Measurements from ENCODE around the gene NSUN6. TPM values are rescaled to one million over a fixed set of nuclear protein-coding genes. Genes with fewer than 3 reads are reported as not detected.

Gene NSUN6
- total and polyA plus RNA-seq, 2 experiments from 2014 or later: 18.1 to 37.4 TPM

- no peaks in the 10 kb centered on the region for H3K27me3 ChIP-seq (ENCODE audit: insufficient read depth)
- no peaks in the 10 kb centered on the region for H3K4me1 ChIP-seq (ENCODE audit: insufficient read depth)
- no peak overlapping the region for H3K4me3 ChIP-seq
- Mint-ChIP-seq H3K36me3 (ENCODE audit: low read depth) (peaks cover 19% of the 10 kb centered on the region), H3K27me3 (ENCODE audit: insufficient read depth, low read depth, poor library complexity) (no peaks in the 10 kb centered on the region), H3K9me3 (peaks cover 7% of the 10 kb centered on the region), H3K4me1 (peaks cover 5% of the 10 kb centered on the region; the same call in 2 of the 3 replicates), H3K4me3 (no peak overlapping the region), H3K27ac (no peak overlapping the region)
- H4K20me1 ChIP-seq (replicated peaks; ENCODE audit: insufficient read depth): no peaks in the 10 kb centered on the region; the same call in 1 of the 2 replicates
- TF ChIP-seq CTCF (conservative IDR thresholded peaks at IDR 0.05; ENCODE audit: low read depth in 2 of 2) (no peak), REST (IDR thresholded peaks at IDR 0.05; ENCODE audit: unreplicated experiment) (no peak), NANOG (IDR thresholded peaks at IDR 0.05; ENCODE audit: borderline replicate concordance) (no peak), STAT1 (IDR thresholded peaks at IDR 0.05; ENCODE audit: unreplicated experiment) (no peak)
- H3K36me3 ChIP-seq (ENCODE audit: insufficient read depth): no peaks in the 10 kb centered on the region
- no peaks in the 10 kb centered on the region for H3K9me2 ChIP-seq (ENCODE audit: insufficient read depth)
- ATAC-seq (no peak), DNase-seq (ENCODE audit: low spot score) (no peak)
- no peak overlapping the region for H3K4me2 ChIP-seq
- no peak overlapping the region for H3K27ac ChIP-seq (ENCODE audit: low read depth)
- no peaks in the 10 kb centered on the region for H3K79me2 ChIP-seq (replicated peaks; ENCODE audit: insufficient read depth)
- H2AFZ ChIP-seq: no peak overlapping the region
- no peaks in the 10 kb centered on the region for H3F3A ChIP-seq (replicated peaks; ENCODE audit: low read depth)
These were observed 123.1 kb downstream of the NSUN6 start for GRCh38 chr10:18528292-18528691.

- Histone ChIP-seq H3K4me3 (no peak overlapping the region), H3K36me3 (ENCODE audit: insufficient read depth) (no peaks in the 10 kb centered on the region), H2AFZ (no peak overlapping the region), H3K4me2 (no peak overlapping the region), H3K4me1 (ENCODE audit: insufficient read depth) (no peaks in the 10 kb centered on the region), H3K79me2 (replicated peaks; ENCODE audit: insufficient read depth) (no peaks in the 10 kb centered on the region), H3K27me3 (ENCODE audit: insufficient read depth) (no peaks in the 10 kb centered on the region), H3K27ac (ENCODE audit: low read depth) (no peak overlapping the region), H3F3A (replicated peaks; ENCODE audit: low read depth) (no peaks in the 10 kb centered on the region), H3K9me2 (ENCODE audit: insufficient read depth) (no peaks in the 10 kb centered on the region), H4K20me1 (replicated peaks; ENCODE audit: insufficient read depth) (no peaks in the 10 kb centered on the region; the same call in 1 of the 2 replicates)
- peaks cover 7% of the 10 kb centered on the region for H3K9me3 Mint-ChIP-seq
- no peaks in the 10 kb centered on the region for H3K27me3 Mint-ChIP-seq (ENCODE audit: insufficient read depth, low read depth, poor library complexity)
- DNase-seq (ENCODE audit: low spot score) (no peak), ATAC-seq (no peak)
- peaks cover 19% of the 10 kb centered on the region for H3K36me3 Mint-ChIP-seq (ENCODE audit: low read depth)
- peaks cover 5% of the 10 kb centered on the region; the same call in 2 of the 3 replicates for H3K4me1 Mint-ChIP-seq
- no peak overlapping the region for H3K4me3 Mint-ChIP-seq
- no peak overlapping the region for H3K27ac Mint-ChIP-seq
- TF ChIP-seq ZNF331 (CRISPR knock-in tag; IDR thresholded peaks at IDR 0.05; ENCODE audit: low read depth) (no peak), ZNF462 (CRISPR knock-in tag; IDR thresholded peaks at IDR 0.05) (no peak), CTCF (conservative IDR thresholded peaks at IDR 0.05; ENCODE audit: low read depth in 2 of 2) (no peak), EZH2 (IDR thresholded peaks at IDR 0.05; ENCODE audit: low read depth, unreplicated experiment) (no peak)
These were observed 123.7 kb downstream of the NSUN6 start for GRCh38 chr10:18527687-18528086.
